HG03175 (cell line): ENCODE results near the gene SRPX2.
"Not testable (repeated sequence)": the region's sequence is repeated elsewhere in the genome, so short reads cannot be mapped to it uniquely, and the experiment has no call there.

Experiments used
- ATAC-seq: cut with Tn5 transposase; IDR thresholded peaks from one replicate; pipeline ENCODE4 v1.9.1; 2021; ENCODE audit warnings: mild to moderate bottlenecking, moderate library complexity; ENCODE audit not compliant: unreplicated experiment

Gene SRPX2

GRCh38 chrX:100695991-100696390, 52.0 kb downstream of the SRPX2 start:
- ATAC-seq, result no peak

DNA sequence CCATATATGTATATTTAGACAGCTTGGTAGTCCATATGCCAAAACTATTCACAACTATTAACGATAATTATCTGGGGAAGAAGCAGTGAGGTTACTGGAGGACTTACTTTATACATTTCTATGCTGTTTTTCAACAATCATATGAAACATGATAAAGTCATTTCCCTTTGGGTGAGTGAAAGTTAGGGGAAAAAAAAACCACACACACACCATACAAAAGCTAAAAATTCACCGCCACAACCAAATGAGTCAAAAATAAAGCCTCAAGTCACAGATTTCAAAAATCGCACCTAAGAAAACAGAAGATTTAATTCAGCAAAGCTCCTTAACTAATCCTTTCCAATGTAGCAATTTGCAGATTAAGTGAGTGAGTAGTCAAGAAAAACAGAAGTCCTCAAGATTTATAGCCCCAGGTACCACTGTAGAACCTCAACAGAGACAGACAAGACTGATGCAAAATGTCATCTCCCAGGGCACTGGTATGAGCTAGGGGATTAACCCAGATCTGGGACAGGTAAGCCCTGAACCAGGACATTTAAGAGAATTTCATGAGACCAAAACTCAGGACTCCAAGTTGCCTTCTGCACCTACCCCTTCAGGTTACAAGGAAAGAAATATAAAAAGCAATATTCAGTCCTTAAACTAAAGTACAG, 52.8 kb downstream of the SRPX2 start:
- no peak for ATAC-seq

DNA sequence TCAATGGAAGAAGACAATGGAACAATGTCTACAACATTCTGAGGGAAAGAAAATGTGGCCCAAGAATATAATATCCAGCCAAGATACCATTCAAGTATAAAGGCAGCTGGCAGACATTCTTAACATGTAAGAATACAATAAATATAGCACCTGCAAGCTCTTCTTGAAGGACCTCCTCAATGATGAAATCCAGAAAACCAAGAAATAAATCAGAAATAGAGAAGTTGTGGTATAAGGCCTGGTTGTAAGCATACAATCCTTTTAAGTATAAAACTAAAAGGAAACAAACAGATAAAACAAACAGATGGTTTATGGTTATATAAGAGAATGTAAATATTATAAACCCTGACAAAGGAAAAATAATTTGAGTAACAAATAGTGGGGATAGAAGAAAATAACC, 54.6 kb downstream of the SRPX2 start:
- no peak for ATAC-seq

DNA sequence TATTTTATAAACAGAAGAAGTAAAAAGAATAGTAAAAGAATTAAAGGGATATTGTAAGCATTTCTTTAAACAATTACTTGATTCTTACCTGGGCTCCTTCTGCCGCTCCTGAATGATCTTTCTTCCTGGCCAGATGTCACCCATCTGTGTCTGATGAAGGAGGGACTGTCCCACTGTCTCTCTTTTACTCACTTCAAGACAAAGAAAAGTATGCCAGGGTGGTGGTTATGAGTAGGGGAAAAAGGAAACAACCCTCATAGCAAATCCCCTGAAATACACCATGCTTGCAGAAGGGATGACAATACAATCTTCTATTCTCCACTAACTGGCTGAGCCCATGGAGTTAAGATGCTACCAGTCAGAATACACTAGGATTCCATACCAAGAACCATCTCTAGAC, 56.8 kb downstream of the SRPX2 start:
- ATAC-seq, result no peak

DNA sequence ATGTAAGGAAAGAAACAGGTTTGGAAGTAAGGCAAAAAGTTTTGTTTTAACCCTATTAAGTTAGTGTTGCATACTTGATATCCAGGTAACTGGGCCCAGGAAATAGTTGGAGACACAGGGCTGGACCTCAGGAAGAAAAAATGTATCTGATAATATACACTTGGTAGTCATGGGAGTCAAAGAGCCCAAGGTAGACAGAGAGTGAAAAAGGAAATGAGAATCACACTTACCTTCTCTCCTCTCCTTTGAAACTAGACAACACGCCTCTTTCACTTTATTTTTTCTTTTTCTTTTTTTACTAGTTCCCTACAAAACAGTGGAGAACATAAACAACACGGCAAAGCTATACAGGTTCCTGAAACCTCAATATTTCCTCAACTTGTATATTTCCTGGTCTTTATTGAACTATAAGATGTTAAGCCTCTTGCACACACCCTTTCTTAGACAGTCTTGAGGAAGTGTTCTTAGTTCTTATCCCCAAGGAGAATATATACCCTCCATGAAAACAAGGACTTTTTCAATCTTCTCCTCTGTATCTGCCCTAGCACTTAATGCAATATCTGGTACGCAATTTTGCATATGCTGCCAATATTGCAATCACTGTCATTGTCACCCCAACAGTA, 60.7 kb downstream of the SRPX2 start:
- no peak for ATAC-seq

GRCh38 chrX:100710816-100711215, 66.8 kb downstream of the SRPX2 start:
- no peak for ATAC-seq

DNA sequence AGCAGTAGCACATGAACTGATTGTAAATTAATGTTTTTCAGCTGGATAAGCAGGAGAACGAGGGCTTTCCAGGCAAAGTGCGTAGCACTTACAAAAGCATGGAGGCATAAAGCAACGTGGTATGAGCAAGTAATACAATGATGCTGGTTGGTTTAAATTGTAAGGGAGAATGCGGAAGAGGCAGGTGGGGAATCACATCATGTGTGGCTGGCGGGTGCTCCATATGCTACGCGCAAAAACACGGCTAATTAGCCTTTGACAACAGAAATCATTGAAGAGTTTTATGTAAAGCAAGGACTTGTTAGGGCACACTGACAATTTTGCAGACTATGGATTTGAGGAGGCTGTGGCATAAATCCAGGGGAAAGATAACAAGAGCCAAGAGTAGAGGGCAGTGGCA, 73.4 kb downstream of the SRPX2 start:
- no peak for ATAC-seq

DNA sequence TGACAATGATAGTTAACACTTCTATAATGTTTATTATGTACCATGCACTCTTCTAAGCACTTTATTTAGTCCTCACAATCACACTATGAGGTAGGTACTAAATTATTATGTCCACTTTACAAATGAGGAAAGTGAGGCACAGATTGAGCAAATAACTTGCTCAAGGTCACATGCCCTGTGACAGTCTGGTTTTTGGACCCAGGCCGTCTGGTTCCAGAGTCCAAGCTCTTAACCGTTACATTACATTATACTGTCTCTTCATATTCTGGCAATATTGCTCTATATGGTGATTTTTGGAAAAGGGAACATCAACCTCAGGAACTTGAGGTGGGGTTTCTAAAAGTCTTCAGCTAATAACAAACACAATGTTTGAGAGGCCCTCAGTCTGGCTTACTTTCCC, 75.1 kb downstream of the SRPX2 start:
- no peak for ATAC-seq

DNA sequence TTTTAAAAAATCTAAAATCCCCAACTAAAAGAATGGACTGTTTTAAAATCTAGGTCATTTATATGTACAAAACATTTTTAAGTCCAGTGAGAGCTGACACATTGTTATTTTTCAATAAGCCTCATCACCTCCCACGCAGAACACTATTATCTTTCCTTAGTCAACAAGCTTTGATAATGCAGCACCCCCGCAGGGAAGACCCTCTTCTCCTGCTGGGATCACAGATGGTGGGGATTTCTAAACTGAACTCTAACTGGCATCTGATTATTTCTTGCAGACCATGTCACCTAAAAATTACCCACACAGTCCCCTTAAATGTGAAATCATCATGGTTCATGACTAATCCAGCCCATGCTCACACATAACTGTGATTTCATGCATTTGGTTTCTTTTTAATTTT, 76.3 kb downstream of the SRPX2 start:
- ATAC-seq, result no peak

- no peak for ATAC-seq
Measured at GRCh38 chrX:100721328-100721727, 77.3 kb downstream of the SRPX2 start.

GRCh38 chrX:100724006-100724405, 80.0 kb downstream of the SRPX2 start:
- ATAC-seq, result not testable (repeated sequence)
